Gastroesophageal sphincter (tissue), 4 donors: ENCODE data around the gene ENTHD1. TPM values are rescaled to one million over a fixed set of nuclear protein-coding genes. Genes with fewer than 3 reads are reported as not detected.
"Not testable (repeated sequence)": the region's sequence is repeated elsewhere in the genome, so short reads cannot be mapped to it uniquely, and the experiment has no call there.

Source experiments
- ATAC-seq: fragments of 150-250 bp; one replicate; pipeline ENCODE4 v1.9.1; 2016; ENCODE audit warnings: mild to moderate bottlenecking, moderate library complexity
- H3K27ac ChIP-seq, 4 donors: fragments of 200-600 bp; sonication (generic) in 3 of 4; 1 replicate in 3 of 4; 2 replicates in 1 of 4; pipeline ENCODE4 v1.5.1; 2016 to 2019
- H3K27me3 ChIP-seq: fragments of 200-600 bp; sonication (generic); one replicate; pipeline ENCODE4 v1.5.1; 2019
- H3K36me3 ChIP-seq, 2 donors: fragments of 200-600 bp; sonication (generic); one replicate each; pipeline ENCODE4 v1.5.1; 2019; ENCODE audit warnings: control low read depth in 1 of 2
- H3K4me1 ChIP-seq, 3 donors: fragments of 200-600 bp; sonication (generic); 1 replicate in 2 of 3; 2 replicates in 1 of 3; pipeline ENCODE4 v1.5.1; 2016 to 2019; ENCODE audit warnings: control low read depth in 2 of 3
- H3K4me3 ChIP-seq, 2 donors: fragments of 200-600 bp; sonication (generic); one replicate each; pipeline ENCODE4 v1.5.1; 2019; ENCODE audit warnings: mild to moderate bottlenecking in 1 of 2, moderate library complexity in 1 of 2
- H3K9me3 ChIP-seq, 3 donors: fragments of 200-600 bp; sonication (generic); one replicate each; pipeline ENCODE4 v1.5.1; 2017 to 2019; ENCODE audit warnings: control low read depth in 2 of 3
- EP300 ChIP-seq: sonication (generic); formaldehyde crosslinking; IDR thresholded peaks from one replicate; pipeline ENCODE4 v1.6.1; 2017; ENCODE audit warnings: antibody characterized with exemption, mild to moderate bottlenecking
- POLR2A ChIP-seq, 2 donors: fragments of 450-650 bp; IDR thresholded peaks; one replicate each; pipeline ENCODE4 v1.6.1; 2017; ENCODE audit warnings: antibody characterized with exemption in 2 of 2, mild to moderate bottlenecking in 2 of 2, moderate library complexity in 1 of 2
- POLR2AphosphoS5 ChIP-seq: sonication (generic); formaldehyde crosslinking; IDR thresholded peaks from one replicate; pipeline ENCODE4 v1.6.1; 2017; ENCODE audit warnings: antibody characterized with exemption
- WGBS, 2 donors: methylation state at CpG; one replicate each; pipeline ENCODE4 v1.1.5; 2018; ENCODE audit warnings: low coverage in 1 of 2; 5-methylcytosine and 5-hydroxymethylcytosine counted together
- total RNA-seq, 4 donors: library from RNA; depleted of rRNA; stranded (reverse); fragments of >200 nt; gene quantifications; one replicate each; pipeline ENCODE4 v1.1.0, GENCODE V29; 2016
- TF ChIP-seq, protein P1 (sequence below), 4 experiments: fragments of 200-600 bp in 2 of 4; fragments of 450-650 bp in 2 of 4; sonication (generic) in 1 of 4; IDR thresholded peaks; one replicate each; pipeline ENCODE4 v1.5.1; 2017 to 2019; ENCODE audit warnings: antibody characterized with exemption in 4 of 4, mild to moderate bottlenecking in 2 of 4, moderate library complexity in 2 of 4

Gene ENTHD1
- total RNA-seq, 4 donors from 2014 or later, result 0.47 TPM; not detected in 3

DNA sequence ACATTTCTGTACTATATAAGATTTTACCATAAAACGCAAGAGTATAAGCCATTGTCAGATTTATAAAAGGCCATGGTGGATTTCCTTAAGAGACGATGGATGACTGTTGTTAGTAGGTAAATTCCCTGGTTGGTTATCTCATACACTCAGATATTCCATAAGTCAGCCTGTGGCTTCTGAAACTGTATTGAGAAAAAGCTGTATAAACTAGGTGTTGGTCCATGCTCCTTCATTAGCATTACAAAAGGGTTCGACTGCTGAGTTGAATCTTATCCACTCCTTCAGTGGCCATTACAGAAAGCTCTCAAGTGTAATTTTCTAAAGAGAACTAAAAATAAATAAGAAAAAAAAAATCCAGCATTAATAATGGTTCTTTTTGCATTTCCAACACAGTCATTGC is 12.6 kb upstream of the ENTHD1 start:
- TF ChIP-seq EP300, result no peak
- no peak for TF ChIP-seq POLR2AphosphoS5
- TF ChIP-seq, protein P1, sequence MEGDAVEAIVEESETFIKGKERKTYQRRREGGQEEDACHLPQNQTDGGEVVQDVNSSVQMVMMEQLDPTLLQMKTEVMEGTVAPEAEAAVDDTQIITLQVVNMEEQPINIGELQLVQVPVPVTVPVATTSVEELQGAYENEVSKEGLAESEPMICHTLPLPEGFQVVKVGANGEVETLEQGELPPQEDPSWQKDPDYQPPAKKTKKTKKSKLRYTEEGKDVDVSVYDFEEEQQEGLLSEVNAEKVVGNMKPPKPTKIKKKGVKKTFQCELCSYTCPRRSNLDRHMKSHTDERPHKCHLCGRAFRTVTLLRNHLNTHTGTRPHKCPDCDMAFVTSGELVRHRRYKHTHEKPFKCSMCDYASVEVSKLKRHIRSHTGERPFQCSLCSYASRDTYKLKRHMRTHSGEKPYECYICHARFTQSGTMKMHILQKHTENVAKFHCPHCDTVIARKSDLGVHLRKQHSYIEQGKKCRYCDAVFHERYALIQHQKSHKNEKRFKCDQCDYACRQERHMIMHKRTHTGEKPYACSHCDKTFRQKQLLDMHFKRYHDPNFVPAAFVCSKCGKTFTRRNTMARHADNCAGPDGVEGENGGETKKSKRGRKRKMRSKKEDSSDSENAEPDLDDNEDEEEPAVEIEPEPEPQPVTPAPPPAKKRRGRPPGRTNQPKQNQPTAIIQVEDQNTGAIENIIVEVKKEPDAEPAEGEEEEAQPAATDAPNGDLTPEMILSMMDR (IDR thresholded peaks at IDR 0.05), result no peak
- TF ChIP-seq POLR2A (IDR thresholded peaks at IDR 0.05), result no peak
- 63 to 84% methylated on average over 3 of the region's 3 CpGs for WGBS, 2 donors

DNA sequence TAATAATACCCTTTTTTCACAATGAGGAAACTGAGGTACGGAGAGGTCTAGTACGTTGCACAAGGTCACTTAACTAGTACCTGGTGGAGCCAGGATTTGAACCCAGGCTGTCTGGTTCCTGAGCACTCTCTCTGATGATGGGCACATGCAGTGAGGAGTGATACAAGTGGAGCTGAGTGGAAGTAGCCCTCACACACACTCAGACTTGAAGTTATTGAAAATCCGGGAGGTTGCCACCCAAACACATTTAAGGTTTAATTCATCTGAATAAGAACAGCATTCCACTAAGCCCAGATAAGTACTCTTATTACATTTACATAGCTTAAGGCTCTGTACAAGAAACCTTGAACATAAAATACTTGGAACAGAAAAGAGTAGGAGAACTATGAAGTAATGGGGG is 12.1 kb upstream of the ENTHD1 start:
- Histone ChIP-seq H3K27ac (no peak overlapping the region), H3K9me3 (no peaks in the 10 kb centered on the region), H3K27me3 (peaks cover 9% of the 10 kb centered on the region), H3K36me3 (no peaks in the 10 kb centered on the region), H3K4me3 (no peak overlapping the region), H3K4me1 (no peaks in the 10 kb centered on the region)
- TF ChIP-seq POLR2AphosphoS5 (no peak), POLR2A (IDR thresholded peaks at IDR 0.05) (no peak), EP300 (no peak)
- TF ChIP-seq, protein P1 (IDR thresholded peaks at IDR 0.05), result no peak
- WGBS, 2 donors, result 74 to 100% methylated on average over 1 to 3 of the region's 3 CpGs
- ATAC-seq, result no peak

More for the DNA sequence above, 12.6 kb upstream of the ENTHD1 start:
- H3K36me3 ChIP-seq, result no peaks in the 10 kb centered on the region
- H3K4me1 ChIP-seq, result no peaks in the 10 kb centered on the region
- H3K27me3 ChIP-seq, result peaks cover 9% of the 10 kb centered on the region
- no peak for ATAC-seq
- H3K4me3 ChIP-seq, result no peak overlapping the region
- H3K27ac ChIP-seq, result no peak overlapping the region
- H3K9me3 ChIP-seq, result no peaks in the 10 kb centered on the region

DNA sequence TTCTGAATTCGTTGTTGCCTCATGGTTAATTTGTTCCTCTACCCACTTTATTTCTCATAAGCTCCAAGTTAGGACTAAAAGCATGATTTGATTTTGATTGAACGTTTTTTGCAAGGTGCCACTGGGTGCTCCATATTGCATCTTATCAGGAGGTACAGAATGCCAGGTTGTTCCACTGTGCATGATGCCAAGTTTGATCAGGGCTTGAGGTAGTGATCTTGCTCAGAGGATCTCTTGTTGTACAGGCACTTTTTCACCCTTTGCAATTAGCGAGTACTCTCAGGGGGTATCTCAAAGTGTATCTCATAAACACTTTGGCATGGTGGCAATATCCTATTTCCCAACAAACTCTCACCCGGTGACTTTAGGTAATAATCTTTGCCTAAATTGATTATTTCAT is 11.3 kb upstream of the ENTHD1 start:
- no peak for ATAC-seq
- Histone ChIP-seq H3K27ac (no peak overlapping the region), H3K36me3 (no peaks in the 10 kb centered on the region), H3K4me1 (no peaks in the 10 kb centered on the region), H3K9me3 (no peaks in the 10 kb centered on the region), H3K27me3 (peaks cover 9% of the 10 kb centered on the region), H3K4me3 (no peak overlapping the region)
- no peak for TF ChIP-seq POLR2AphosphoS5
- TF ChIP-seq, protein P1 (IDR thresholded peaks at IDR 0.05), result no peak
- no peak for TF ChIP-seq EP300
- no peak for TF ChIP-seq POLR2A (IDR thresholded peaks at IDR 0.05)
- 79 to 85% methylated on average over 3 to 4 of the region's 4 CpGs for WGBS, 2 donors

DNA sequence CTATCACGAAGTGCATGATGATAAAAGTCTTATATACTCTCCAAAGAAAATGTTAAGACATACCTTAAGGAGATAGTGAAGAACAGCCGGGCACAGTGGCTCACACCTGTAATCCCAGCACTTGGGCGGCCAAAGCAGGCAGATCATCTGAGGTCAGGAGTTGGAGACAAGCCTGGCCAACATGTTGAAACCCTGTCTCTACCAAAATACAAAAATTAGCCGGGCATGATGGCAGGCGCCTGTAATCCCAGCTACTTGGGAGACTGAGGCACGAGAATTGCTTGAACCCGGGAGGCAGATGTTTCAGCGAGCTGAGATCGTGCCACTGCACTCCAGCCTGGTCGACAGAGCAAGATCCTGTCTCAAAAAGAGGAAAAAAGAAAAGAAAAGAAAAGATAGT is 10.5 kb upstream of the ENTHD1 start:
- H3K27ac ChIP-seq, H3K36me3 ChIP-seq, H3K4me1 ChIP-seq, ATAC-seq, H3K9me3 ChIP-seq, H3K4me3 ChIP-seq: not testable (repeated sequence)
- whole genome bisulfite sequencing, 2 donors, result 87 to 89% methylated on average over 5 to 9 of the region's 10 CpGs
- peaks cover 15% of the 10 kb centered on the region for H3K27me3 ChIP-seq

DNA sequence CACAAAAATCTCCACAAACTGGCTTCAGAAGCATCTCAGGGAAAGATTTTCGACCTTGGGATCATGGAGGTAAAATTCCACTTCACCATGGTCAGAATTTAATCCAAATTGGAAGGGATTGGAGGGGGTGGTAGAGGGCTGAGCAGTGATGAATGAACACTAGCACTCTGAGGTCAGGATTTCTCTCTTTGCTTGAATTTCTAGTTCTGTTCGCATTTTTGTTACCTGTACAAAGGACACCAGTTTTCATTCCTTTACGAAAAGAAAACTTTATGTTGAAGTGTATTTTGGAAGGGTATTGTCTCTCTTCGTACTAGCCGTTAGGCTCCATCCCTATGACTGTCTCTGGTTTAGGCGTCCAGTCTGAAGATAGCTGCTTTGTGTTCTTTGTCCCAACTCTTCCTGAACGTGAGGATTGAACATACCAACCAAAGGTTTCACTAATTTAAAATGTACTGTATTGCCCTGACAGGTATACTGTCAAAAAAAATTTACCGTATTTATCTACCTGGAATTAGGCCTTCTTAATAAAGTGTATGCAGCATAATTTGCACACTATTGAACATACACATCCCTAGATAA is 8.1 kb upstream of the ENTHD1 start:
- no peak for TF ChIP-seq POLR2AphosphoS5
- no peak for TF ChIP-seq EP300
- TF ChIP-seq, protein P1 (IDR thresholded peaks at IDR 0.05), result no peak
- TF ChIP-seq POLR2A (IDR thresholded peaks at IDR 0.05), result no peak
- H3K4me3 ChIP-seq, result no peak overlapping the region
- no peaks in the 10 kb centered on the region for H3K9me3 ChIP-seq
- peaks cover 7% of the 10 kb centered on the region for H3K27me3 ChIP-seq
- no peak overlapping the region for H3K27ac ChIP-seq
- no peaks in the 10 kb centered on the region for H3K36me3 ChIP-seq
- no peak for ATAC-seq
- no peaks in the 10 kb centered on the region for H3K4me1 ChIP-seq
- WGBS, 2 donors, result 72 to 83% methylated on average over 8 of the region's 8 CpGs
